Stimulated activated CD8-positive, alpha-beta memory T cell treated with anti-CD3 and anti-CD28 coated beads, Interleukin-12 subunit alpha, Interleukin-12 subunit beta, amount 100 ng/mL, for 4 hours (primary cell): ENCODE results near the gene SMAD3.

Source experiments
- DNase-seq: peaks from one replicate; pipeline ENCODE4 v3.0.0-alpha.2; 2020; ENCODE audit warnings: low read depth

SMAD3 gene

DNA sequence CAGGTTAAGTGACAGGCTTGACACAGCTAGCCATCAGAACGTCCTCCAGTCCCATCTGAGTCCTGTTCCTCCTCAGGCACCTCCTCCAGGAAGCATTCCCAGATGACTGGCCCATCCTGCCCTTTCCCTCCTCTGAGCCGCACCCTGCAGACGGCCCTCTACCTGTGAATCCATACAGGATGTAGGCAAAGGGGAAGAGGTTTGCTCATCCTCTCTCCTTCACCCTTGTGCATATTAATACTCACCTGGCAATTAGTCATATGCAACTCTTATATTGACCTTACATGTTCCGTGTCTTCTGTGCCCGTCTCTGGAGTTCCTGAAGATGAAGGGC lies 61.9 kb downstream of the SMAD3 start:
- DNase-seq = no peak

DNA sequence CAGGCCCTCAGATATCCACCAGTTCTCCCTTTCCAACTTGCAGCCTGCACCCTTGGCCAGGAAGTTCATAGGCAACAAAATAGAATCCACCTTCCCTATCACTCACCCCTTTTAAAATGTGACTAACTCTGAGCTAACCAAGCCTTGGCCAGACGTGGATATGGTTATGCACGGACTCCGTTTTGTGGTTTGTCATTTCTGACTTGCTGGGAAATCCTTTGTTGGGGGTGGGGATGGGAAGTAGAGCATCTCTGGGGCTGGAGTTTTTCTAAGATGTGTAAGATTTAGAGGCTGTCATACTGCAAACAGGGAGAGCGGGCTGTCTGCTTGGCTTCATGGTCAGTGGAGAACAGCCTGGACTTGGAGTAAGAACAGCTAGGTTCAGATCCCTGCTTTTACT lies 62.6 kb downstream of the SMAD3 start:
- no peak for DNase-seq

DNA sequence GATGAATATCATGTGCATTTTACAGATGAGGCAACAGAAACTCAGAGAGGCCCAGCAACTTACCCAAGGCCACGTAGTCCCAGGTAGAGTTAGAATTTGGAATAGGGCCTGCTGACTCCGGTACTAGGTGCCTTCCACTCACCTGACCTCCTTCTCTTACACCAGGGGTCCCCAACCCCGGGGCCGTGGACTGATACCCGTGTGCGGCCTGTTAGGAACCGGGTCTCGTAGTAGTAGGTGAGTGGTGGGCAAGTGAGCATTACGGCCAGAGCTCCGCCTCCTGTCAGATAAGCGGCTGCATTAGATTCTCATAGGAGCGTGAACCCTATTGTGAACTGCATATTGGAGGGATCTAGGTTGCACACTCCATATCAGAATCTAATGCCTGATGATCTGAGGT lies 64.8 kb downstream of the SMAD3 start:
- DNase-seq = no peak

DNA sequence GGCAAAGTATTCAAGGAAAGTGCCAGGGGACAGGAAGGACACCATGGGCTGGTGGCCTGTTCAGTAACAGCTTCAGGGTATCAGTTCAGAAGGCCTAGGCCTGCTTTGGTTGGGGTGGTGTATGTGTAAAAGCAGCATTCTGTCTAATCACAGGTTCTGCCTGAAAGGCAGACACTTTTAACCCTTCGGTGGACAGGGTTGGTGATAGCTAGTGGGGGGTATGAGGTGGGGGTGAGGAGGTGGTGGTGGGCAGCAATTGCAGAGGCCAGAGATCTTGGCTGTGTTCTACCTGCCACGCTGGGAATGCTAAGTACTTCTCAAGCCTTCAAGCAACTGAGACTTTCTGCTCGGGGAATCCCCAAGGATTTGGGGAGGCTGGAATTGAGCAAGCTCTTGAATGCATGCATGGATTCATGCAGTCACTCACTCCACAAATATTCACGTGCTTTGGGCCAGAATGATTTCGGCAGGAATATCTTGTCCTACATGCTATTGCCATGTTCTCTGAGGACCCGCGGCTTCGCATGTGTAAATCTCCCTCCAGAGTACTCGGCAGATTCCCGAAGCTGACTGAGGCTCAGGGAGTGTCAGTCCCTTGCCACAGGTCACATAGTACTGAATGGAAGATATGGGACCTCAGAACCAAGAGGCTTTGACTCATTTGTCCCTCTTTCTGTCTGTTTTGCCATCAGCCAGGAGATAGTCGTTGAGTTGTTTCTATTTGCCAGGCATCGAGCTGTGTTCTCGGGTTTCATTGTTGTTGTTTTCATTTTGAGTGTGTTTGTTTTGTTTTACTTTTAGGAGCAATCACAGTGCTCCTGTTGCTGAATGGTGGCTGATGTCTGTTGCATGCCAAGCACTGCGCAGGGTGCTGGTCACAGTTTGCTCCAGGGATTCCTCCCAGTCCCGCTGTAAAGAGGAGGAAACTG lies 65.5 kb downstream of the SMAD3 start:
- DNase-seq = no peak

DNA sequence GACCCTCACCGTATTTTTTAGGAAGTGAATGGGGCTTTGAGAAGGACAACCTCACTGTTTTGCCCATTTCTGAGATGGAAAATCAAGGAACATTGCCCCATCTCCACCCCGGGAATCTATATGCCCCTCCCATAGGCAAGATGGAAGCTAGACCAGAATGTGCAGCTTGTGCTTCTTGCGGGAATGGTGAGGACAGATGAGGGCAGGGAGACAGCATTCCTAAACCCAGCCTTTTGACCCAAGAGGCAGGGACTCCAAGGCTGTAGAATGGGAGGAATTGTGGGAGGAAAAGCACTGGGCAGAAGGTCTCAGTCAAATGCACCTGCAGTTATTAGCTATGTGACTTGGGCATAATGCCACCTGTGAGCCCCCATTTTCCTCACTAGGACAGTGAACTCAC lies 66.9 kb downstream of the SMAD3 start:
- no peak for DNase-seq

DNA sequence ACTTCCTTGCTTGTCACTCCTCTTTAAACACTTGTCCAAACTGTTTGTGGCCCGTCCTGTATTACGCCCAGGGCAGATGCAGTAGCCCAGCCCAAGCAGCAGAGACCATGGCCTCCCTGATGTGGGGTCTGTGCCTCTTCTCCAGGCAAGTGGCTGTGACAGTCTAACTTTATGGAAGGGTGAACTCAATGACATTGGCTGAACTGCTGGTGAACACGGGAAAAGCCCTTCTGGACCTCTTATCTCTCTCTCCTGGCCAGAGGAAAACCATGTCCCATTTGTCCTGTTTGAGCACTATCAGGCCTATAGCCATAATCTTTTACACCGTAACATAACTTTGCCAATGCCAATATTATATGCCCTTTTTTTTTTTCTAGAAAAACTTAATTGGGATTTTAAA lies 67.6 kb downstream of the SMAD3 start:
- no peak for DNase-seq

DNA sequence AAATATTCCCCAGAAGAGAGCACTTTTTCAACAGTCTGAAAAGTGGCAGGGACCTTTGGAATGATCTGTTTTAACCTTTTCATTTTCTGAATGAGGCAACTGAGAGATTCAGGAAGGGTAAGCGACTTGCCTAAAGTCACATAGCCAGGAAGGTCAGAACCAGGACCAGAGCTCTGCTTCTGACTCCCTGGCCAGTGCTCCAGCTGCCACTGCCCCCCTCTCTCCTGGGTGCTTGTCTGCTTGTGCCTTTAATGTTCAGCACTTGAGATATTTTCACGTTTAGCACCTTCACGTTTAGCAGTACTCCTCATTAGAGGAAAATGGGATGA lies 68.3 kb downstream of the SMAD3 start:
- no peak for DNase-seq

DNA sequence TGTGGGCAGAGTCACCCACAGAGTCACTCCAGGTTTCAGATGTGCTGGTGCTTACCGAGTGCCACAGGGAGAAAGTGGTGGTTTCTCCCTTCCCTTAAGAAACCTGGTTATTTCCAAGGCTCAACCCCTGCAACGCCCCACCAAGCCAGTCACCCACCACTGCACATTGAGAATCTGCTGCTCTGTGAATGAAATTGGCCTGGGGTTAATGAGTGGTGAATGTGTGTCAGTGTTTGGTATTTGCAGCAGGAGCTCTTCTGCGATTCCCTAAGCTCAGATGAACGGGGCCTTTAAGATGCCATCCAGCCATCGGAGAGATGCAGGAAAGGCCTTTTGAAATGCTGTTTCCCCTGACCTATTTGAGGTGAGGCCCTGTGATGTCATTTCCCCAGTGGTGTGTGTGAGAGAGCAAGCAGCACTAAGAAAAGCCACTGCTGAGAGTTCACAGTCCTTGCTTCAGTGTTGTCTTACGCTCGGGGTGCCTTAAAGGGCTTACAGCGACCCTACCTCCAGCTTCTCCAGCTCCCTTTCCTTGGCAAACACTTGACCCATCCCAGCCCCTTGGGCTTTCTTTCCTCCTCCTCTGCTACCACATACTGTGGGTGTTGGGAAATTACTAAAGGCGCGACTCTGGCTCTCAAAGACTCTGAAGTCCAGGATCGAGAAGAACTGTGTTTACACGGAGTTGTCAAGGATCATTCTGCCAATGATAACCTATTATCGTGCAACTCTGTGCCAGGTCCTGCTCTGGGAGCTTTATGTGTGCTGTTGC lies 68.9 kb downstream of the SMAD3 start:
- peak; percentile 40 for DNase-seq

DNA sequence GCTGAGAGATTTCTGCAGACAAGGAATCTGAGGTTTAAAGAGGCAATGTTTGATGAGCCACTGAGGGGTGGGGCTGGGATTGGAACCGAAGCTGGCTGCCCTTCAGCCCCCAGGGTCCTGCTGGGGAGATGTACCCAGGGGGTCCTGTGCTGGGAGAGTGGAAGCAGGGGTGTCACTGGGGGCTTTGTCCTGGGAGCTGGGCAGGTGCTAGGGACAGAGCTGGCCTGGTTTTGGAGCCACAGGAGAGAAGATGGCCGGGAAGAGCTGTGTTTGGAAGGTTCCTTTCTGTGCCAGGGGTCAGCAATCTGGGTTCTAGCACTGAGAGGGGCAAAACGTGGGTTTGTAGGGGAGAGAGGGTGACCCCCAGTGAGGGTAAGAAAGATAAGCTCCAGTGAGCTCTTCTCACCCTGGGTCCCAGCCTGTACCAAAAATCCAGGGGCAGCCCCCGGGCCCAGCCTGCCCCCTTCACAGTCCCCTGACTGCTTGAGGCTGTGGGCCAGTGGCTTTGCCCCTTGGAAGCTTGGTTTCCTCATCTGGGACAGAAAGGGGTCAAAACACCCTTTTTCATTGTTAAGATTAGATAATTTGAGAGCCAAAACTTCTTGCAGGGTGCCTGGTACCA lies 69.6 kb downstream of the SMAD3 start:
- no peak for DNase-seq

DNA sequence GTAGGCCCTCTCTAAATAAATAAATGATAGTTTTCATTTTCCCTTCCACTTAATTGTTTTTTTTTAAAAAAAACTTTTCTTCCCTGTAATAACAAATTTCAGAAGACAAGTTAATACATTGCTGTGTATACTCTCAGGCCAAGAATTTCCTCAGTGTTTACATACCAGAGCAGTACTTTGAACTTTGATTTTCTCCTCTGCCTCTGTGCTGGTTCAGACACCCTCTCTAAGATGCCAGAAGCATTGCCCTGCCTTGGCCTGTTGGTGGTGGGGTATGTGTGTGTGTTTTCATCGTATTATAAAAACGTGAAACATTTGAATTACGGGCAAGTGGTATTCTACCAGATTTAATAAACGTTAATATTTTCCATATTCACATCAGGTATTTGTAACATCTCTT lies 70.1 kb downstream of the SMAD3 start:
- no peak for DNase-seq

DNA sequence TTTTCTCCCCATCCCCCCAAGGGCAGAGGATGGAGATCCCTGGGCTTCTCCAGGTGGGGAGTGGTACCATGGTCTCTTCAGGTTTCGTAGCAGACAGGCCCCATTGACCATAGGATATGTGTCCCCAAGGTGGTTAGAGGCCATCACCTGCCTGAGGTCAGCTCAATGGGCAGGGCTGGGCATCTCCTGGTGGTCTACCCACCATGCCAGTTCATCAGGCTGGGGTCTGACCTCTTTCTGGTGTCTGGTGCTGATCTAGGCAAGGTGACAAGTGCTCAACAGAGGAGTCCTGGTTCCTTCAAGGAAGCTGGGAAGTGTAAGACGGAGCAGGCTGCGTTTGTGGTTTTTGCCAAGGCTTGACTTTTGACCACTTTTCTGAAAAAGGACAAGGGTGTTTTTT lies 71.4 kb downstream of the SMAD3 start:
- no peak for DNase-seq

DNA sequence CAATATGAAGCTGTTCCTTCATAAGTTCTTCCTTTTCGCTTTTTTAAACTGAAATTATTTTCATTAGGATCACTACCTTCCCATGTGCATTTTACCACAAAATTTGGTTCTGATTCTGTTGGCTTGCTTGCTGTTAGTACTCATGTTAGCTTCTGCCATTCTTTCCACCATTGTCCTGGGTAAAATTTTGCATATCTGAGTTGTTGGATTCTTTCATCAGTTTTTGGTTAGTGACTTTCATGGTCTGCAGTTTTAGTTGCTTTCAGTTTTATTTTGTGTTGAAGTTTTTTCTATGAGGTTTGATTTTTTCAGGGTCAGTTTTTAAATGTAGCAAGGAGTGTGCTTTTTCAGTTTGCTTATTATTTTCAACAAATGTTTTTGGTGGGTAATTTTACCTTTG lies 71.9 kb downstream of the SMAD3 start:
- DNase-seq = no peak

DNA sequence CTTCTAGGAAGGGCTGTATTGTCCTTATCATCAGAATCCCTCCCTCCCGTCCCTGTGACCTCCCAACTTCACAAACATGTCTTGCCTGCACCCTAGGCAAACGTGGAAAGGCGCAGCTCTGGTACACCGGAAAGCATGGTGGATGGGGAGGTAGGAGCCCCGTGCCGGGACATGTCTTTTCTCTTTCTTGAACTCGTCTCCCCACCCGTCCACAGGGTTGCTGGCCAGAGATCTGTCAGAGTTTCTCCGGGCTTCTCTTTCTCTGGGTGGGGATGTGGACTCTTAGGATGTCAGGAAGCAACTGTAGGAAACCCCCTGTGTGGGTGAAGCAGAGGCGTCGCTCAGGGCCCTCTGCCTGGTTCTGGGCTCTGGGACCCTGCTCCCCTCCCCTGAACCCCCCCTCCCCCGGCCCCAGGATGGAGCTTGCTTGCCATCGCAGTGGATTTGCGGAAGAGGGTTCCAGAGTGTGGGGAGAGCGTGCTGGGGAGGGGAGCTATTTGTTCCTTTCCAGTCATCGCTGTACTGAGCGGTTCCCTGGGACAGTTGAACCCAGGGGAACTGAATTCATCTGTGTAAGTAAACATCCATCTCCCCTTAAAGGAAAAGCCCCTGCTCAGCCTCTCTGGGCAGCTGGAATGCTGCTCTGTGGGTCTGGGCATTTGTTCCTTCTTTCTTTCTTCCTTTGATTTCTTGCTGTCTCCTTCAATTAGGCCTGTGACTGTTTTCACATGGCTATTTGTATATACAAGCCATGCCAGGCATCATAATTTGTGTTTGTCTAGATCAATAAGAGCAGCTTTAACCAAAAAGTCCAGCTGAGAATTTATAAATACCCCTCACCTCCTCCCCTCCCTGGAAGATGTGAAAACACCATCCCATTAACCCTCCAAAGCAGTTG lies 72.8 kb downstream of the SMAD3 start:
- DNase-seq = no peak

DNA sequence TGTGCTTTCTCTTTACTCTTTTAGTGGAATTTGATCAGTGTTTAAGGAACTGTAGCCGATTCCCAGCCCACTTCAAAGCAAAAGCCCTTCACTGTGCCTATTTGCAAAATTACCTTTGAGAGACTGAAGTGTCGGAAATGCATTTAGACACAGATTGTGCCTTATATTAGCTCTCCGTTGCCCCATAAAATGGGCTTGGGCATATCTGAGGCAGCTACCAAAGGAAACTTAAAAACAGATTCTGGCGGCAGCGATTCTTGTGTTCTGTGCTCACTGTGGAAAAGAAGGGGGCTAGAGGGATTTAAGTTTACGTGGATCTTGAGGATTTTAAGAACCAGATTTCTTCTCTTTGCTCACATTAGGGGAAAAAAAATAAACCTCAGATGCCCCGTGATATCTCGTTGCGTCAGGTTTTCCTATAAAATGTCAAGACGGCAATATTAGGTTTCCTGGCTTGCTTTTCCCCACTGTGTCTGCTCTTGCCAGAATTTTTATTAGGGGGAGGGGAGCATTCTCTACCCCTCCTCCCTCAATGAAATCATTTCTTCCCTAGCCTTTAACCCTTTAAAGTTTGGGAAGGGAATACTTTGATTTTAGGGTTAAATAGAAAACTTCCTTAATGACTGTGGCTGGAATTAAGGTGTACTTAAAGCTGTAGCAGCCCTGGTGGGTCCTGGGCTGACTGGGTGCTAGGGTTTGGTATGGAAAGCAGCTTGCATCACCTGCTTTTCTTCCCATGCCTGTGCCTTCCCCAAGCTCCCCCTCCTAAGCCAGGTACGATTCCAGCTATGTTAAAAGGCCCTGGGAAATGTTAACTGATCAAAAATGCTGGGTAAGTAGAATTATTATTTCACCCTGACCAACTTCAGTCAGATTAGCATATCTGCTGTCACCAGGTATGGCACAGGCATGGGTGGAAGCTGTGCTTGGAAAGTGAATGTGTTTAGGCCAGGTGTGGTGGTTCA lies 73.8 kb downstream of the SMAD3 start:
- DNase-seq = no peak

DNA sequence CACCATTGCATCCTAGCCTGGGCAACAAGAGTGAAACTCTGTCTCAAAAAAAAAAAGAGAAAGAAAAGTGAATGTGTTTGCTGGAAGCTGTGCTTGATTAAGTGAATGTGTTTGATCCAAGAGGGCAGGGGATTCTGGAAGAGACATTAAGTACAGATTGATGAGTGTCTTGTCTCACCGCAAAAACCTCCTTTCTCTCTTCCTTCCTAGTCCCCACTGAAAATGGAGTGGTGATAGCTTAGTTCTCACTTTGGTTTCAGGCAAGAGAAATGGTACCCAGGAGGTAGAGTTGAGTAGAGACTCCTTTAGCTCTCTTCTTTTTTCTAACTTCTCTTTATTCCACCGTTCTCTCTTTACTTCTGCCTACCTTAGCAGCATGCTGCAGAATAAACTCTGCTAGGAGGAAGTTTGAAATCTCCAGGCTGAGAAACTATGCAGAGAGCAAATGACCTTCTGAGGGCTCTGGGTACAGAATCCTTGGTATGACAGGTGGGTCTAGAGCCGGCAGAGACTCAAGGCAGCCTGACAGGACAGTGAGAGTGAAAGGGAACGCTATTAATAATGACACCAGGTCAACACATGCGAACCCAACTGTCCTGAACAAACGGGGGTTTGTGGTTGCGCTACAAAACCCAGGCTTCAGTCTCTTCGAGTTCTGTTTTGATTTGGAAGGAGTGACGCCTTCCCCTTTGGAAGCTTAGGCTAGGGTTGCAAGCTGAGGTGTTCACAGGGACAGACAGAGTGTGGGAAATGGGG lies 74.9 kb downstream of the SMAD3 start:
- no peak for DNase-seq

DNA sequence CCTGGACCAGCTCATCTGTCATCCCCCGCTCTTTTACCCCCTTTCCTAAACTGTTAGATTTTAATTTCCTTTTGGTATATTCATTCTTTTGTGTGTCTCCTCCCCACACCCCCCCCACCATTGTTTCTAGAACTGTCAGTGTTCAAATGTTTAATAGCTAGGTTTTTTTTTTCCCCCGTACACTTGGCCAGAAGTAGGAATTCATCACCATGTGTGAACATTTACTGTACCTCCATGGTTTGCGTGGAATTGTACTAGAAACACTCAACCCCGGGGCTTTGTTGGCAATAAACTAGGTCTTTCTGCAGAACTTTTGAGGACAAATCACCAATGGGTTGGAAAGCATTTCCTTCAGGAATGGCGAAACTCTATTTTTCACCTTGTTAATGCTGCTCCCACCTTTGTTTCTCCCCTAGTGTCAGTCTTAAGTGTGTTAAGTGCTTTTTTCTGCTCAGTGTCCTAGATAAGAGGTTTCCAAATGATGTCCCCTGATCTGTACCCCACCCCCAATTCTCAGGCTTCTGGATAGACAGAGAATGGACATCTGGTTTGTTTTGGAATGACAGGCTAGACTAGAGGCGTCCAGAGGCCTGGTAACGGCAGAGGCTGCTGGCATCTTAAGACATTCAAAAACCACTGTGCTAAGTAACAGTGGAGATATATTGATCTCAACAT lies 76.8 kb downstream of the SMAD3 start:
- no peak for DNase-seq

DNA sequence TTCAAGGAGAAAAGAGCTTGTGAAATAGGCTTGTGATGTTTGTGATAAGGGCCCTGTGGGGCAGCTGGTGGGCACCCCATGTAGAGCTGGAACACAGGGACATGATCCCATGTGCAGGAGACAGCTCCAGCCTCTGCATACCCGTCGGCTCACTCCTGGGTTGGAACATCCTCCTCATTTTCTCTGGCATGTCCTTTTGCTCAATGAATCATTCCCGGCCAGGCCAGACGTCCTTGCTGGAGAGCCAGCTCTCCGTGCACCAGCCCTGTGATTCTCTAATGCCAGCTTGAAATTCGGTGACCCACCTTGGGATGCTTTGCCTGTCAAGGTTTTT lies 77.3 kb downstream of the SMAD3 start:
- no peak for DNase-seq

DNA sequence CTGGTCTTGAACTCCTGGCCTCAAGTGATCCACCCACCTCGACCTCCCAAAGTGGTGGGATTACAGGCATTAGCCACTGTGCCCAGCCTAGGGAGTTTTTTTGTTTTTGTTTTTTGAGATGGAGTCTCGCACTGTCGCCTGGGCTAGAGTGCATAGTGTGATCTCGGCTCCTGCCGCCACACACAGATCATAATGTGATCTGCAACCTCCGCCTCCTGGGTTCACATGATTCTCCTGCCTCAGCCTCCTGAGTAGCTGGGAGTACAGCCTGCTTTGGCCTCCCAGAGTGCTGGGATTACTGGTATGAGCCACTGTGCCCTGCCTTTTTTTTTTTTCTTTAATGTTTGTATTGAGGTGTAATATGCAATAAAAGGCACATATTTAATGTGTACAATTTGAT lies 78.2 kb downstream of the SMAD3 start:
- no peak for DNase-seq

DNA sequence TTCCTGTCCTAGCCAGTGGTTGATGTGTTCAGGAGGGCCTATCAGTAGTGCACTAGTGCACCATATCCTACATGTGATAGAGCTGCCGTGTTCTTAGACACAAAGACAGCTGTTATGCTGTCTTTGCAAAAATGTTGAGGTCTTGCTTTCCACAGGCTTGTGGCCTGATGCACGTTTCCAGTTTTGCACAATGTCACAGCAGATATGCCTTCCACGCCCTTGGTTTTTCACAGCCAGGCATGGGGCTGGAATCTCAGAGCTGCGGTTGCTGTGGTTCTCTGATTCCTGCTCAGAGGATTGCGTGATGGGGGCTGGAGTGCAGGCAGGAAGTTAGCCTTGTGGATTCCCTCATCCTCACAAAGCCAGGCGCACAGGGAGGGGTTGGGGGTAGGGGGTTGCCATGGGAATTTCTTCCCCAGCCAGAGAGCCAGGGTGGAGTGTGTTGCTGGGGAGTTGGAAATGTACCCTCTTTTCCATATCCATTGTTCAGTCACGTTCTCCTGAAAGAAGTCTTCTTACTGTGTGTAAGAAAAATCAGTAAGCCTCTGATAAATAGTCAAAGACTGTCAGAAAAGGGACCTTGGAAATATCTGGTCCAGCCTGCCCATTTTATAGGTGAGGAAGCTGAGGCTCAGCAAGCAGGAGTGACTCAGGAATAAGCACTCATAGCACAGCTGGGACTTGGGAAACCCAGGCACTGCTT lies 79.4 kb downstream of the SMAD3 start:
- DNase-seq = no peak
